RWPE2 (cell line): ENCODE measurements around the gene MYO3B.

Source experiments
- ATAC-seq: fragments of 200-7000 bp; cut with Tn5 transposase; 3 replicates; pipeline ENCODE4 v1.9.1; 2021; ENCODE audit warnings: low read depth
- DNase-seq: peaks from one replicate; pipeline ENCODE4 v3.0.0-alpha.2; 2020; ENCODE audit warnings: low spot score
- H3K27ac ChIP-seq: fragments of 450-650 bp; 2 replicates; pipeline ENCODE4 v1.5.1; 2017; ENCODE audit warnings: mild to moderate bottlenecking; ENCODE audit not compliant: poor library complexity, severe bottlenecking
- H3K27me3 ChIP-seq: fragments of 250-450 bp; sonication (Bioruptor Pico); 2 replicates; pipeline ENCODE4 v1.5.1; 2021; ENCODE audit warnings: mild to moderate bottlenecking, moderate library complexity; ENCODE audit not compliant: insufficient read depth, poor library complexity, severe bottlenecking
- H3K36me3 ChIP-seq: fragments of 250-450 bp; sonication (Bioruptor Pico); 2 replicates; pipeline ENCODE4 v1.5.1; 2020; ENCODE audit warnings: low read depth, mild to moderate bottlenecking, moderate library complexity
- H3K4me1 ChIP-seq: fragments of 250-450 bp; sonication (Bioruptor Pico); 2 replicates; pipeline ENCODE4 v1.5.1; 2021; ENCODE audit warnings: mild to moderate bottlenecking, moderate library complexity; ENCODE audit not compliant: insufficient read depth, poor library complexity, severe bottlenecking
- H3K4me3 ChIP-seq: fragments of 250-450 bp; sonication (Bioruptor Pico); 2 replicates; pipeline ENCODE4 v1.5.1; 2021; ENCODE audit warnings: mild to moderate bottlenecking, moderate library complexity; ENCODE audit not compliant: severe bottlenecking
- H3K9me3 ChIP-seq: fragments of 250-450 bp; sonication (Bioruptor Pico); 2 replicates; pipeline ENCODE4 v1.5.1; 2021; ENCODE audit warnings: mild to moderate bottlenecking, moderate library complexity; ENCODE audit not compliant: severe bottlenecking
- TF ChIP-seq, protein P1 (sequence below): fragments of 450-650 bp; IDR thresholded peaks from one replicate; pipeline ENCODE4 v1.5.1; 2017; ENCODE audit warnings: mild to moderate bottlenecking, moderate library complexity; ENCODE audit not compliant: poor library complexity, severe bottlenecking

Gene MYO3B

DNA sequence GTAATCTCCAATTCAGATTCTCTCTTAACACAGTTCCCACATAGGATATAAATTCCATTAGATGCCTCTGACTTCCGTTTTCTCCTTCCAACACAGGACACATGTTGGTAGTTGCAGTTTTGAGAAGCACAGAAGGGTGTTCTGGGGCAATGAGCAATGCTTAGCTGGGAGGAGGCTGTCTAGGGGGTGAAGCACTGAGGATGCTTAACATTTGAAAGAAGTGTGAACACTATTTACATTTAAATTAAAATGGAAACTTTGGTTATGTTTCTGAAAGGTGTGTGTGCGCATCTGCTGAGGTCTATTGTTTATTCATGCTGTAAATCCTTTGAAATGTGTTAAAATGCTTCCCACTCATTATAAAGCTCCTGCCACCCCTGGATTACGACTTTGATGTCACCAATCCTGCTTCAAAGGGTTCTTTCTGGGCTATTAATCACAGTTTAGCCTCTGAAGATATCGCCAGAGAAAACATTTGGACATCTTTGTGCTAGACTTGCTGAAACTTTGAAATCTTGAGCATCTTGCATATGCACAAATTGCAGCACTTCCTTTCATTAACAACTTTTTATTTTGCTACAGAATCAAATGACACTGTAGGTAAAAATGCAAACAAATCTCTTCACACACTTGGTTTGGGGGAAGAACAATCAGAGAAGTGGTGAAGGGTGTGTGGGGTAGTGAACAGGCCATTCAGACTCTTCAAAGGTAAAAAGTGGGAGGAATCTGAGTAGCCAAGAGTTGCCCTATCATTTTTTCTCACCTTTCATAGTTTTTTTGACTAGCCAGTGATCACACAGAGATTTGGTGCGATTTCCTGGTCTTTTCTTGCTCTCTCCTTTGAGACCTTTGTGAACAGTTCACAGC, 258.4 kb downstream of the MYO3B start:
- TF ChIP-seq, protein P1, sequence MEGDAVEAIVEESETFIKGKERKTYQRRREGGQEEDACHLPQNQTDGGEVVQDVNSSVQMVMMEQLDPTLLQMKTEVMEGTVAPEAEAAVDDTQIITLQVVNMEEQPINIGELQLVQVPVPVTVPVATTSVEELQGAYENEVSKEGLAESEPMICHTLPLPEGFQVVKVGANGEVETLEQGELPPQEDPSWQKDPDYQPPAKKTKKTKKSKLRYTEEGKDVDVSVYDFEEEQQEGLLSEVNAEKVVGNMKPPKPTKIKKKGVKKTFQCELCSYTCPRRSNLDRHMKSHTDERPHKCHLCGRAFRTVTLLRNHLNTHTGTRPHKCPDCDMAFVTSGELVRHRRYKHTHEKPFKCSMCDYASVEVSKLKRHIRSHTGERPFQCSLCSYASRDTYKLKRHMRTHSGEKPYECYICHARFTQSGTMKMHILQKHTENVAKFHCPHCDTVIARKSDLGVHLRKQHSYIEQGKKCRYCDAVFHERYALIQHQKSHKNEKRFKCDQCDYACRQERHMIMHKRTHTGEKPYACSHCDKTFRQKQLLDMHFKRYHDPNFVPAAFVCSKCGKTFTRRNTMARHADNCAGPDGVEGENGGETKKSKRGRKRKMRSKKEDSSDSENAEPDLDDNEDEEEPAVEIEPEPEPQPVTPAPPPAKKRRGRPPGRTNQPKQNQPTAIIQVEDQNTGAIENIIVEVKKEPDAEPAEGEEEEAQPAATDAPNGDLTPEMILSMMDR = no peak
- no peaks in the 10 kb centered on the region for H3K27me3 ChIP-seq
- ATAC-seq (no peak), DNase-seq (no peak)
- H3K4me3 ChIP-seq = no peak overlapping the region
- no peak overlapping the region for H3K27ac ChIP-seq
- H3K4me1 ChIP-seq = no peaks in the 10 kb centered on the region
- H3K9me3 ChIP-seq = no peaks in the 10 kb centered on the region
- H3K36me3 ChIP-seq = no peaks in the 10 kb centered on the region

DNA sequence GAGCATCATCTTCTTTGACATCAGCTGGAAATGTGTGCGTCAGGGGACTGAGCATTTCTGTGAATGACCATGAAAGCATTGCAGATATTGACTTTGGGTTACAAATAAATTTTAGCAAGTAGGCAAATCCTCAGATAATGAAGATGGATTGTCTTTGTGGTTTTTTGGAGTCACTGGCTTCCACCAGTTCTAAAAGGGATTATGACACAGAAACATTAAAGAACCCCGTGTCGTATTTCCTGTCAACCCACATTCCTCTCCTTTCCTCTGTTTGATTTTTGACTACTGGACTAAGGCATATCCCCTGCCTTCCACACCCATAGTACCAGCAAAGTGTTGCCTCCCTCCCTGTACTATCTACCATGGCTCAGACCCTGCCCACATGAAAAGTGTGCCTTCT, 268.1 kb downstream of the MYO3B start:
- Histone ChIP-seq H3K4me1 (no peaks in the 10 kb centered on the region), H3K27ac (no peak overlapping the region), H3K27me3 (no peaks in the 10 kb centered on the region), H3K36me3 (no peaks in the 10 kb centered on the region), H3K4me3 (no peak overlapping the region), H3K9me3 (no peaks in the 10 kb centered on the region)
- TF ChIP-seq, protein P1 = no peak
- ATAC-seq (no peak), DNase-seq (no peak)

DNA sequence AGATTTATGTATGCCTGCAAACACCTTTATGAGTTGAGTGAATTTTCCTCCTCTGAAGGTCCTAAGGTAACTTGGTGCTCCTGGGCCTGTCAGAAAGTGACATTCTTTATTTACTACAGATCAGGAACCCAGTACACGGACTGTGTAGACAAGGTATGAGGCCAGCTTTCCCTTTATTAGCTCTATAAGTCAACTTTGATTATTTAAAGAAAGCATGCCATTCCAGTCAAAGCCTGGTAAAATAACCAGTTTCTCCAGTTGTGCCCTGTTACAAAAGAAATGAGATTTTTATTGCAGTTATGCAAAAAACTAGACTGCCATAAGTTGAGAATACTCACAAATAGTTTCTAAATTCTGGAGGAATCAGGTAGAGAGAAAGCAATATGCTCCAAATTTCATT, 271.1 kb downstream of the MYO3B start:
- ATAC-seq (no peak), DNase-seq (no peak)
- no peaks in the 10 kb centered on the region for H3K9me3 ChIP-seq
- H3K27ac ChIP-seq = no peak overlapping the region
- H3K4me1 ChIP-seq = no peaks in the 10 kb centered on the region
- no peaks in the 10 kb centered on the region for H3K27me3 ChIP-seq
- TF ChIP-seq, protein P1 = no peak
- no peak overlapping the region for H3K4me3 ChIP-seq
- no peaks in the 10 kb centered on the region for H3K36me3 ChIP-seq

DNA sequence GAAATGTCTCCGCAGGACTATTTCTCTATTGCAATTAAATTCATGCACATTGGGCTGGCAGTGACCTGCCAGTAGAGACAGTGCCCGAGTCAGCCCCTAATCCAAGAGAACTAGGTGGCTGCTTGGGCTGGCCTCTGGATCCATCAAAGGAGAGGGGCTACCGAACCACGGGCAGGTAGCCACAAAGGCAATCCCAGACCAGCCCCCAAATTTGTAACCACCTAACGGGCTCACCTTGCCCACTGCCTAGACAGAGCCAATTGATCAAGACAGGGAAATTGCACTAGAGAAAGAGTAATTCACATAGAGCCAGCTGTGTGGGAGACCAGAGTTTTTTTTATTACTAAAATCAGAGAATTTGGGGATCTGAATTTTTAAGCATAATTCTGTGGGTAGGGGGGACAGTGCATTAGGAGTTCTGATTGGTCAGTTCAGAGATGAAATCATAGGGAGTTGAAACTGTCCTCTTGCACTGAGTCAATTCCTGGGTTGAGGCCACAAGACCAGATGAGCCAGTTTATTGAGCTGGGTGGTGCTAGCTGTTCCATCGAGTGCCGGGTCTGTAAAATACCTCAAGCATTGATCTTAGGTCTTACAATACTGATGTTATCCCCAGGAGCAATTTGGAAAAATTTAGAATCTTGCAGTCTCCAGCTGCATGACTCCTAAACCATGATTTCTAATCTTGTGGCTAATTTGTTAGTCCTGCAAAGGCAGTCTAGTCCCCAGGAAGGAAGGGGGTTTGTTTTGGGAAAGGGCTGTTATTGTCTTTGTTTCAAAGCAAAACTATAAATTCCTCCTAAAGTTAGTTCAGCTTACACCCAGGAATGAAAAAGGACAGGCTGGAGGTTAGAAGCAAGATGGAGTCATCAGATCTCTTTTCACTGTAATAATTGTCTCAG, 276.8 kb downstream of the MYO3B start:
- Histone ChIP-seq H3K4me1 (no peaks in the 10 kb centered on the region), H3K36me3 (no peaks in the 10 kb centered on the region), H3K27ac (no peak overlapping the region), H3K4me3 (no peak overlapping the region), H3K9me3 (no peaks in the 10 kb centered on the region), H3K27me3 (no peaks in the 10 kb centered on the region)
- ATAC-seq (no peak), DNase-seq (no peak)
- TF ChIP-seq, protein P1 = no peak
